HG02840 (cell line): ENCODE results near the gene CCDC88C.

Experiments used
- ATAC-seq: cut with Tn5 transposase; IDR thresholded peaks from one replicate; pipeline ENCODE4 v1.9.1; 2021; ENCODE audit warnings: mild to moderate bottlenecking, moderate library complexity, moderate number of reproducible peaks; ENCODE audit not compliant: unreplicated experiment, low FRiP score

The CCDC88C gene

DNA sequence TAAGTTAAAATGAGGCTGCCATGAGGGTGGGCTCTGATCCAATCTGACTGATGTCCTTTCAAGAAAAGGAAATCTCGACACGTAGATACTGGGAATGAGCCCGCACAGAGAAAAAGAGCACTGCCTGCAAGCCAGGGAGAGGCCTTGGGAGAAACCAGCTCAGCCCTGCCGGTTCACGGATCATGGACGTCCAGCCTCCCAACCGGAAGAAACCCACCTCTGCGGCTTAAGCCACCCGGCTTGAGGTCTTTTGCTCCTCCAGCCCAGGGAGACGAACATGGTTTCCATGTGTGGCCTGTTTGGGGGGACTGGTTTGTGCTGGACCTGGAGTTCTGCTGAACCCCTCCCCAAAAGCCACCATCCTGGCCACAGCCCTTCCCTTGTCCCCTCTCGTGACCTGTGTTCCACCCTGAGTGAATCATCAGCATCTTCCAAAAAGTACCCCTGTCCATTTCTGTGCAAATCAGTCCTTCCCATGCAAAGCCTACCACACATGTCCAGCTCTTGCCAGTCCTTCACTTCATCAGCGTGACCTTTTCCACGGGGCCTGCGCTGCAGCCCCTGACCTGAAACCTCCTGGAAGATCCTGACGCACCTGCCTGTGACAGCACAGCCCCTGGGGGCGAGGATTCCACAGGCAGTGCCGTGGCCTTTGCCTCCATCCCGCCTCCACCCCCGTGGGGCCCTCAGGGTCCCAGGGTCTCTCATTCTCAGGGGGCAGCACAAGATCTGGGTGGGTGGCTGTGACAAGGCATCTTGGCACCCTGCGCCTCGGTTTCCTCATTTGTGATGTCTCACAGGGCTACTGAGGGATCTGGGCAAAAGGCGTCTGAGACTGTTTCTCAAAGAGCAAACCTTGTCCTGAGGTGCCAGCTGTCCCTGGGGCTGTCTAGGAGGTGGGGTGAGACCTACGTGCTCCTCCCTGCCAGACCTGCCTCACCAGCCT is 121.5 kb downstream of the CCDC88C start:
- no peak for ATAC-seq

DNA sequence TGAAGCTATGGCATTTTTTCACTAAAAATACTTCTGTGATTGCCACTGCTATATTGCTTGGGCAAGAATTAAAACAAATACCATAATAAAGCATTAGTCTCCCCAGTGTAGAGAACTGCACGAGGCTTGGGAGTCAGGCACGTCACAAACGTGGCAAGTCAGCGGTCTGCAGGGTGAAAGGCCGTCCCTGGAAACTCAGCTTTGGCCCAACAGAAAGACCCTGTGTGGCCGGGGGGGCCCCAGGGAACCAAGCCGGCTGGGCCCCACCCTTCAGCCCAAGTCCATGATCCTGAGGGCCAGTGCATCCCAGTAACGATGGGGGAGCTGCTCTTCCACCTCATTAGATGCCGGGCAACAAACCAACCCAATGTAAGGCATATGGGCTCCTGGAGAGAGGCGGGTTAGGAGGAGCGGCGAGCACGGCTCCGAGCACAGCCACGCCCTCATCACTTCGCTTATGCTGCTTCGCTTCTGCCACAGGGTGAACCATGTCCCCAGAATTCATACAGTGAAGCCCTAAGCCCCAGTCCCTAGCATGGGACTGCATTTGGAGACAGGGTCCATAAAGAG is 122.3 kb downstream of the CCDC88C start:
- ATAC-seq, result no peak

DNA sequence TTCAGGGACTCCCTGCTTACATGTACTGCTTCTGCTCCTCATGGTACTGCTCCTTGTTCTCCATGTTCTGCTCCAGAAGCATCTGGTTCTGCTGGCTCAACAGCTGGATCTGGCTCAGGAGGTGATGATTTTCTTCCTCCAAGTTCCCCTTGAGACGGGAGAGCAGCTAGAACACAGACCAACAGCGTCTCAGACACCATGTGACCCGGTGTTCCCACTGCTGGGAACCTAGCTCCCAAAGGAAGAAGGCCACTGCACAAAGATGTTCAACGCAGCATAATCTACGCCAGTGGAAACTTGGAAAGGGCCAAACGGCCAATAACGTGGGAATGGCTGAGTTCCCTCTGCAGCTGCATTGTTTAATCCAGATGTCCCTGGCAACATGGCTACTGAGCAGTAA is 123.5 kb downstream of the CCDC88C start:
- ATAC-seq, result no peak

DNA sequence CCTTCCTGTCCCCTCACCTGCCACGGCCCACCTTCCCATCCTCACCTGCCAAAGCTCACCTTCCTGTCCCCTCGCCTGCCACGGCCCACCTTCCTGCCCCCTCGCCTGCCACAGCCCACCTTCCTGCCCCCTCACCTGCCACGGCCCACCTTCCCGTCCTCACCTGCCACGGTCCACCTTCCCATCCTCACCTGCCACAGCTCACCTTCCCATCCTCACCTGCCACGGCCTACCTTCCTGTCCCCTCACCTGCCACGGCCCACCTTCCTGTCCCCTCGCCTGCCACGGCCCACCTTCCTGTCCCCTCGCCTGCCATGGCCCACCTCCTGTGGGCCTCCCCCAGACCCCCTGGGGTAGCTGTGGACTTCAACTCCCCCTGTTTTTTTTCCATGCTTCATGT is 124.3 kb downstream of the CCDC88C start:
- no peak for ATAC-seq

DNA sequence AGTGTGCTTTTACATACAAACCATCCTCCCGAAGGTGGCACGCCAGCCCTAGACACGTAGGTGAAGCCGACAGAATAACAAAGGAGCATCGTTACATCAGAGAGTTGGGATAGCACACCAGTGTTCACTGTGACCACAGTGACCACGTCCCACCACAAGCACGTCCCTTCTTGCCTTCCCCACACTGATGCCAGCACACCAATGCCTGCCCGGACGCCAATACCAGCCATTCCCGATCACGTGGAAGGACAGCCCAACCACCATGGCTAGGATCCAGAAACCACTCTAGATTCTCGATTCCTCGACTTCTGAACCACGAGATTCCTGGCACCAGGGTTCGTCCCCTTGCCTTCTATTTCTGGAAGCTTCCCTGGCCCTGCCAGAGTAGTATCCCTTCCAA is 125.1 kb downstream of the CCDC88C start:
- no peak for ATAC-seq

DNA sequence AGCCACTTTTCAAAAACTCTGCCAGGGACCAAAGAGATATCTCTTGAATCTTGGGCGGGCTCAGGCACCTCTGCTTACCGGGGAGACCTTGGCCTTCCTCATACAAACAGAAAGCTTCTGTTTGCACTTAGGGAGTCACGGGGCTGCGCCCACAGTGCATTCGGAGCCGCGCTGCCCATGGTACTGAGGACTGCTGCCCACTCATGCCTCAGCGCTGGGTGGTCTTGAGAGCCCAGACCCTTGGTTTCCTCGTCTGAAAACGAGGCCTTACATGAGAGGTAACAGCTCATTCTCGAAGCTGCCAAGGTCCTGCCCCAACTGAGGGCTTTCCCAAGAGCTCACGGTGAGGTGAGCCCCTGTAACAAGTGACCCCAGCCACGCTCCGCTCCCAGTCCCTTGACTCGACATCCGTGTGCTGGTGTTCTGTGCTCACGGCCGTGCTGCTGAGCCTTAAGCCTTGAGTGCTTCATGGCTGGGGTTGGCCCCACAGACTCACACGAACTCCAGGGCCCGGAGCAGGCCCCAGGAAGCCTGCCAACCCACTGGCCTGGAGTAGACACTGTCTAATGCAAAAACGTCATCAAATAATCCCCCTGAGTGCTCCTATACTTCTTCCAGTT is 125.7 kb downstream of the CCDC88C start:
- ATAC-seq, result no peak

DNA sequence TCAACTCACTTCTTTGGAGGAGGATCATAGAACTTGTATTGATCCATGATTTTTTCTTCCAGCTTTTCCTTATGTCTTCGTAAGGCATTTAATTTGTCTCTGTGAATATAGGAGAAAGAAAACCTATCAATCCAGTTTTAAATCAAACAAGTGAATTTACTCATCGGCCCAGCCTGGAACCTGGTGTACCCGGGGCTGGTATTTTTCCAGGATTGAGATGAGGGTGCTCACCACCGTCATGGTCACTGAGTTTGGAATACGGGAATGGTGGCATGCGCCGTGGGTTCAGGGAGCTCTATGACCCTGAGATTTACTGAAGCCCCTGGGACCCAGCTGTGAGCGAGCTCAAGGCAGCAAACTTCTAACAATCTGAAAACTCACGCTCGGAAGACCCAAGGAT is 126.6 kb downstream of the CCDC88C start:
- ATAC-seq, result no peak

DNA sequence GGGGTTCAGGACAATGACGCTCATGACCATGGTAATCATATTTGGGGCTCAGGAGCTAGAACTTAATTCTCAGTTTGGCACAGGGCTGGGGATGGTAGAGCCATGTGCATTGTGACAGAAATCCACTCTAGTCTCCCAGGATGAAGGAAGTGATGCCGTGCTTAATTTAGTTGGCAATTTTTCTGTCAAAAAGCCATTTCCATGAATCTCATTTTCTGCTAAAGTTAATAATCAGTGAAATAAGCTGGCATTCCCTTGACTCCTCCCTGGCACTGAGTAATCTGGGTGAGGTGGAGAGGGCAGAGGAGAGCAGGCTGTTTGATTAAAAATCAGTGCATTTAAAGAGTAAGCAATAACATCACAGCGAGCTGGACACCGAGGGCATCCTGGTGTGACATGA is 128.2 kb downstream of the CCDC88C start:
- no peak for ATAC-seq

DNA sequence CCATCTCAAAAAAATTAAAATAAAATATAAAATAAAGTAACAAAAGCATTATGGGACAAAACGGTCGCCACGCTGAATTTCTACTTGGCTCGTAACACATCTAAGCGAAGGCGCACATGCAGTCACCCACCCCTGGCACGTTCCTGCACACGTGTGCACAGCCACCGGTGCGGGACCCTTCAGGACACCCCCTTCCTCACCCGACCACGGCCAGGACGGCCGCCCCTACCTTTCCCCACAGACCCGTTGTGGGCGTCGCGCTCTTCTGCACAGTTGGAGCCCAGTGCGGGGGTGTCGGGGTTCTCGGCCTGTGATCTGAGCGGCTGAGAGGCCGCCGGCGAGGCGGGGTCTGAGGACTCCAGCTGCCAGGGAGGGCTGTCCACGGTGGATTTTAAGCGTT is 128.7 kb downstream of the CCDC88C start:
- no peak for ATAC-seq

DNA sequence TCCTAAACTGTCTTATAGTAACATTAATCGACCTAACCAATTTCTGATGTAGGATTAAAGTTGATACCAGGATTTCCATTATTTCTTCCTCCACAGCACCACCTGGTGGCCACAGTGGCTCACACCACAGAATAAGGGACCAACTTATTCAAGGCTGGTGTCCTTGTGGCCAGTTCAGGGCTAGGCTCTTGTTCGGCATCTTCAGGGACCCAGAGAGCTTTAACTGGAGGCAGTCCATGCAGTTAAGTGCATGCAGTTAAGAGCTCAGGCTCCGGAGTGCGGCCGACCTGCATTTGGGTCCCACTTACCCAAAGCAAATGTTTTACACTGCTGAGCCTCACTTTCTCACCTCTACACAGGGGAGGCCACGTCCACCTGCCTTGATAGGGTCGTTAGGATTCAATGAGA is 131.1 kb downstream of the CCDC88C start:
- ATAC-seq, result no peak

DNA sequence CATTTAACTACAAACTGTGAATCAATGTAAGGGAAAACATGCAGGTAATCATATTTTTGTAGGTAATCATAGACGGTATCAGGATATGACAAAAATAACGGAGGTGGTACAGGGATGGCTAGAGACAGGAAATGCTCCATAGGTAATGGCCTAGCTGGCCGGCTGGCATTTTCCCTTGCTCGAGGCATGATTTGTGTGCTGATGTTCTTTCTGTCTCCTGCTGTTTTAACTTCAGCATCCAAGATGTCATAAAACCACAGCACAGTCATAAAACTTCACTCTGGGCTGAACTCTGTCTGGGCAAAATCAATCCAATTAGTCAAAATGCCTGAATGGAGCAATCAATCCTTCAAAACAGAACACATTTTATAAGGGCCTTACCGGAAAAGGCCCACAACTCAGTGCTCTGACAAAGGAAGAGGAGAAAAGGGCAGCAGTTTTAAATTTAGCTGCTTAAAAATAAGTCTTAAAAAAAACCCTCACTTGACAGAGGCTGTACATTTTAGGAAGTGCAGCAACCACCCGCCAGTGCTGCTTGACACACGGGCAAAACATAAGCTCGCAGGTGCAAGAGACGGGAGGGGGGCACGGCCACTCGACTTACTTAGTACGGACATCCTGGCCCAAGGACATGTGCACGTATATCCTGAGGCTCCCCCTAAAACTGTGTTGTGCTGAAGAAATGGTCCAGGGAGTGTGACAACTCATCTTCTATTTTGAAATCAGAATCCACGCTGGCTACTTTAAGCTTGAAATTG is 132.7 kb downstream of the CCDC88C start:
- no peak for ATAC-seq

DNA sequence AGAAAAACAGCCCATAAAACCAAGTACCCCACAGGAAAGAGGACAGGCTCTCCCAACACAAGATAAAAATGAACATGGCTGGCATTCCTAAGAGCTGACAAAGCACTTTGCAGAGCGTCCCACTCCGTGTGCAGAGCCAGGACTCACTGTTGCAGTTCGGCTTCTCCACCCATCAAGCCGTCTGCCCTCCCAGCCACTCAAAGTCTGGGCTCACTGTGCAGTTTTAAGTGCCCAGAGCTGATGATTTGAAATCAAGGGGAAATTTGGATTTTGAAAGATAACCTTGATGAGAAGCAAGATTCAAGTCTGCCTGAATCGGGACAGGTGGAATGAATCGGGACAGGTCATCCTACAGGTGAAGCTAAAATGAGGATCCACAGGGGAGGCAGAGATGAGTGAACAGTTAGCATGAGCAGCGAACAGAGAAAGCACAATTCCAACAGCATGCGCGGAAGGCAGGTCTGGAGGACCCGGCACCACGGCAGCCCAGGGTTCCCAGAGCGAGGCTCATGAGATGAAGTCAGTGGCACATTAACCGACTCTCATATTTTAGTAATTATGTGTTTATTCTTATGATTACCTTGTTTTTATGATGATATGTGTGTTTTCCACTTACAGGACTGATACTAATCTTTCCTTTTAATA is 133.4 kb downstream of the CCDC88C start:
- no peak for ATAC-seq

DNA sequence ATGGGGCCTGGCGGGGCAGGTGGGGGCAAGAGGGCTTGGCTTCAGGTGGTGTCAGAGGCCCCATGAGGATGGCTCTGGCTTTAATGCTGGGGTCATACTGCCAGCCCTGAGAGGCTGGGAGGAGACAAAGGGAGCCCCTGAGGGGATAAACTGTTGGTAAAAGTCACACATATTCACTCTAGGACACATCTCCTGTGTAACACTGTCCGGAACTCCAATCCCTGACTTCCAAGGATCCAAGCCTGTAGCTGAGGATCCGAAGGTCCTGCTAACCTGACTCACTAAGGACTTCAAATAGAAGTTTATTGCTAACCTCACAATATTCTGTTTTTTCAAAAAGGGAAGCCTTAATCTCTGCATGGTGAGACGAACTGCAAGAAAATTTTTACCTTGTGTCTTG is 134.0 kb downstream of the CCDC88C start:
- no peak for ATAC-seq

DNA sequence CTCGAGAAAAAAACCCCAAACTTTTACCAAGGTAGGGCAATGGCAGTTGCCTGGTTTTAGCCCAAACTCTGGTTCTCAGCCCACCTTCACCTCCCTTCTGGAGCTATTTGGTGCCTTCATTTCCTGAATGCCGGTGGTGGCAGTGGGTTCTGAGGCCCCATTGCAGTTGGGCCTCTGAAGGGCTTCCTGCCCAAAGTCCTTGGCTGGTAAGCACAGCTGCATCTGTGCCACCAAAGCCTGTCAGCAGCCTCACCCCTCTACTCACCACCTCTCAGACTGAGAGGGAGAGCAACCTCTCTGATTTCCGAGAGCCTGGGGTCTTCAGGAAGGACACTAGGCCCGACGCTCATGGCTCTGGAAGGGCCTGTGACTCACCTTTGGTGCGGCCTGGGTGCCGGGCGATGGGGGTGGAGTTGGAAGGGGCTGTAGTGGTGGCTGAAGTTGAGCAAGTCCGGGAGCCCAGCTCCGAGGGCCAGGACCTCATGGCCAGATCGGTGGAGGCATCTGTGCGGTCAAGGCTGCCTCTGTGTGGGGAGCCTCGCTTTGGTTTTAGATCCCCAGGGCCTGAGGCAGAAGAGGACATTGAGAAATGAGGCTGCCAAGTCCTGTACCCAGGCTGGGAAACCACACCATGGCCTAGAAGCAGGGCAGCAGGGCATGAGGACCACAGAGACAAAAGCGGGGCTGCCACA is 134.5 kb downstream of the CCDC88C start:
- no peak for ATAC-seq

DNA sequence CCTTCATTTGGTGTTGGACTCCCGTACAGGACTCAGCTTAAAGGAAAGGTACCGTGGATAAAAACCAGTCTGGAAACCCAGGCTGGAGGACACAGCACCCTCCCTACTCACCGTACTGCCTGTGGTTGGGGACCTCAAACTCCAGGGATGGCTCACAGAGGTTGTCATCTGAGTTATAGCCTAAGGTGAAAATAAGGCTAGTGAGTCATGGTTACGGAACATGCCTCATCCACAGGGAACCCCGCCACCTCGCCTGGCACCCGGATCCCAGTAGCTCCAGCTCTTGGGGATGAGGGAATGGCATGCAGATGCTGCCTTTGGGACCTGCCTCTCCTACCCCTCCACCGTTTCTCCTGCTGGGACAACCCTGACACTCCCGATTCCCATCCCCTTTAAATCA is 136.3 kb downstream of the CCDC88C start:
- no peak for ATAC-seq

DNA sequence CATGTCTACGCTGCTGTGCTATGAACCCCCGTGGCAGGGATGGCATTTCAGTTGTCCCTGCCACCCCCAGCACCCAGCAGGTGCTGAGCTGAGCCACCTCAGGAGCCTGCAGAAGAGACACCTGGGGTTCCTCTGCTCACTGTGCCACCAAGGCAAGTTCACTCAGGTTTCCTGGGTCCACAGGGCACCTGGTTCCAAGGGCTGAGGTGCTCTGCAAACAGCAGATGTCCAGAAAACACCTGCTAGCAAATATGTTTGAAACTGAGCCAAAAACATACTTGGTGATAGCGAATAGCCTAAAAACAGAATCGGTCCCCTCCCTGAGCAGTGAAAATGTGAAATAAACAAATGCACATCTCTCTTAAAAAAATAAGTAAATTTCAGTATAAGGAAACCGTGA is 137.5 kb downstream of the CCDC88C start:
- no peak for ATAC-seq

DNA sequence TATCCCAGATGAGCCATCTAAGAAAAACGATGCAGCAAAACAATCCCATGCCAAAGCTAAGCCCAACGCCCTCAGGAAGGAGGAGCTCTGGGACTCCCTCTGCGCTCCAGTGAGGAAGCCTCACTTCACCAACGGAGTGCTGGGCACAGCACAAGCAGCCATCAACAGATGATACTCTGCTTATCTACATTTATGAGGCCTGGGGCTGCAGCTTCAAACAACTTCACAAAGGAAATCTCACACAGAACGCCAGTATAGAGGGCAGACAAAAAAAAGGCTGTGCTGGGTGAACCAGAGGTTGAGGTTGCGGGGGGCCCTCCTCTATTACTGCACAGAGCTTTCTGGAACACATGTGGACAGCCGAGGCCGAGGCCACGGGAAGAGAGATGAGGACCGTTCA is 138.3 kb downstream of the CCDC88C start:
- ATAC-seq, result no peak

DNA sequence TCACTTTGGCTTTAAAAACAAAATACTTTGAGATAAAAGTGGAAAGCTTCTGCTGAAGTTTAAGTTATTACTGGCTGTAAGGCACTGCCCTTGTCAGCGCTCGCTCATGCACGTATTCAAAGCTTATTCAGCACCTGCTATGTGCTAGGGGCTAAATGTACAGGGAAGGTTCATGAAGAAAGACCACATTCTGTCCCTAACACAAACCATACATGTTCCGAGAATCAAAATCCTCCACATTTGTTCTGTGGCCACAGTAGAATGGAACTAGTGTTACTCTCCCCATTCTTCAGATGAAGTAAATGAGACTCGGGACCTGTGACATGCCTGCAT is 139.3 kb downstream of the CCDC88C start:
- ATAC-seq, result no peak

DNA sequence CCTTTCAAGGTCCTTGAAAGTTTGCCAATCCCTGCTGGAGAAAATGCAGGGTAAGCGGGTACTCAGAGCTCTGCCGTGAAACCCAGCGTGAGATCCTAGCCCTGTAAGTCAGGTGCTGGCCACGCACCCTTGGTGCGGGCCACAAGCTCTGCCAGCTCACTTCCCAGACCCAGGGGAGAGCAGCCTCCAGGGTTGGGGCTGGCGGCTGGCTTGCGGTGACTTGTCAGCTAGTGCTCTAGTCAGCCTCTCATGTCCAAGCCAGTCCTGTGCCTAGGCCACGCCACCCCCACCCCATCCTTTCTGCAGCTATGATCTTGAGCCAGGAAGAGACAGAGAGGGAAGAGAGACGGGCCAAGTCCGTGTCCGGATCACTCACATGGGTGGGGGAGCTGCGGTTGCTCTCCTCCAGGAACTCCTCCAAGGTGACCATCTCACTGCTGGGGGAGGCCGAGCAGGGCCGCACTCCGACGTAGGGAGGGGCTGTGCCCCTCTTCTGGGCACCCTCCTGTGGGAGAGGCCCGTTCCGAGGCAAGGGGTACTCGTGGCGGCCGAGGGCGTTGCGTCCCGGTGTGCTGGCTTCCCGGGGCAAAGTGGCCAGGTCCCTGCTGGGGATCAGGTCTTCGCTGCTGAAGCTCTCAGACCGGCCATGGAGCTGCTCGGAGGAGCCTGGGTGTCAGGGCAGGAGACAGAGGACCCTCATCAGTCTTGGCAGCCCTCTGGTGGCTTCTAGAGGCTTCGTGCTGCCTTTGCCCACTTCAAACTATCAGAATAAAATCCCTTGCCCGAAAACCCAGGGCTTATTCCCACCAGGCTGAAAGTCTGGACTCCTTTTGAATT is 139.9 kb downstream of the CCDC88C start:
- no peak for ATAC-seq
